B cell (primary cell): ENCODE measurements around the gene MYH11. TPM values are rescaled to one million over a fixed set of nuclear protein-coding genes. Genes with fewer than 3 reads are reported as not detected.

Source experiments
- ATAC-seq: fragments of 200-7000 bp; cut with Tn5 transposase; one replicate; pipeline ENCODE4 v1.10.0; 2021; ENCODE audit warnings: low read depth, mild to moderate bottlenecking, moderate number of reproducible peaks, moderate library complexity
- CTCF ChIA-PET: fragments of 350-600 bp; sonication (Branson Sonifier 250); formaldehyde crosslinking; loops from one replicate; lab custom pipeline; 2021; ENCODE audit warnings: antibody characterized with exemption, inconsistent platforms; lab: Charles Lee
- POLR2A ChIA-PET: fragments of 350-600 bp; sonication (Branson Sonifier 250); formaldehyde crosslinking; loops from one replicate; lab custom pipeline; 2021; ENCODE audit warnings: antibody characterized with exemption; lab: Charles Lee
- DNase-seq: peaks from one replicate; pipeline ENCODE4 v3.0.0; 2013
- H2AFZ ChIP-seq: 2 replicates; pipeline ENCODE4 v1.6.1; 2012; ENCODE audit warnings: mild to moderate bottlenecking, low read depth, low read length; ENCODE audit not compliant: insufficient read depth, poor library complexity, severe bottlenecking
- H3K27ac ChIP-seq, 2 donors: 1 replicate in 1 of 2; 2 replicates in 1 of 2; pipeline ENCODE4 v1.5.1; 2012 to 2013; ENCODE audit warnings: low read length in 2 of 2, mild to moderate bottlenecking in 2 of 2, moderate library complexity in 1 of 2
- H3K27me3 ChIP-seq, 4 experiments: fragments of 200-600 bp in 1 of 4; sonication (generic) in 1 of 4; replicated peaks in 1 of 4; 1 replicate in 2 of 4; 2 replicates in 2 of 4; pipeline versions ENCODE4 v1.6.1 to v1.7.0; 2013 to 2016; ENCODE audit warnings: low read length in 3 of 4, mild to moderate bottlenecking in 2 of 4, mixed read lengths in 1 of 4, moderate library complexity in 1 of 4; ENCODE audit not compliant: insufficient read depth in 4 of 4, control insufficient read depth in 3 of 4; ENCODE audit errors: control extremely low read depth in 1 of 4
- H3K36me3 ChIP-seq, 2 experiments: replicated peaks in 1 of 2; 1 replicate in 1 of 2; 2 replicates in 1 of 2; pipeline versions ENCODE4 v1.6.1 to v1.7.1; 2013; ENCODE audit warnings: low read length in 1 of 2; ENCODE audit not compliant: insufficient read depth in 2 of 2, control insufficient read depth in 1 of 2; ENCODE audit errors: control extremely low read depth in 1 of 2, extremely low read depth in 1 of 2
- H3K4me1 ChIP-seq, 2 donors: fragments of 200-600 bp in 1 of 2; sonication (generic) in 1 of 2; 1 replicate in 1 of 2; 2 replicates in 1 of 2; pipeline versions ENCODE4 v1.5.1 to v1.6.1; 2013 to 2017; ENCODE audit warnings: low read length in 2 of 2; ENCODE audit not compliant: control insufficient read depth in 2 of 2, insufficient read depth in 2 of 2
- H3K4me2 ChIP-seq: replicated peaks from 2 replicates; pipeline ENCODE3; 2012; ENCODE audit warnings: mild to moderate bottlenecking, low read depth, low read length; ENCODE audit not compliant: poor library complexity, severe bottlenecking
- H3K4me3 ChIP-seq, 5 experiments: fragments of 200-600 bp in 1 of 5; sonication (generic) in 1 of 5; 1 replicate in 3 of 5; 2 replicates in 2 of 5; pipeline versions ENCODE4 v1.5.1 to v1.7.0; 2011 to 2016; ENCODE audit warnings: low read length in 4 of 5, mild to moderate bottlenecking in 4 of 5, low read depth in 2 of 5, control low read depth in 1 of 5, moderate library complexity in 1 of 5; ENCODE audit not compliant: insufficient read depth in 1 of 5; ENCODE audit errors: control extremely low read depth in 1 of 5, extremely low read depth in 1 of 5
- H3K79me2 ChIP-seq: fragments of 200-600 bp; sonication (generic); one replicate; pipeline ENCODE4 v1.6.0; 2016; ENCODE audit warnings: low read length; ENCODE audit not compliant: control insufficient read depth, insufficient read depth
- H3K9ac ChIP-seq: fragments of 200-600 bp; sonication (generic); 2 replicates; pipeline ENCODE4 v1.6.1; 2017; ENCODE audit warnings: mild to moderate bottlenecking, low read length, moderate library complexity
- H3K9me3 ChIP-seq, 3 donors: one replicate each; pipeline versions ENCODE4 v1.6.1 to v1.7.1; 2013; ENCODE audit warnings: low read length in 2 of 3; ENCODE audit not compliant: control insufficient read depth in 2 of 3, insufficient read depth in 1 of 3; ENCODE audit errors: control extremely low read depth in 1 of 3
- H4K20me1 ChIP-seq: 2 replicates; pipeline ENCODE4 v1.6.0; 2012; ENCODE audit warnings: mild to moderate bottlenecking, low read length; ENCODE audit not compliant: insufficient read depth, control insufficient read depth, poor library complexity, severe bottlenecking
- H3K27ac Mint-ChIP-seq: one replicate; pipeline ENCODE4 v1.8.0; 2021; ENCODE audit warnings: mixed read lengths
- H3K27me3 Mint-ChIP-seq: one replicate; pipeline ENCODE4 v1.8.0; 2021; ENCODE audit warnings: mixed read lengths
- H3K4me1 Mint-ChIP-seq: one replicate; pipeline ENCODE4 v1.8.0; 2021; ENCODE audit warnings: mixed read lengths
- H3K4me3 Mint-ChIP-seq: one replicate; pipeline ENCODE4 v1.8.0; 2021; ENCODE audit warnings: mixed read lengths
- H3K9me3 Mint-ChIP-seq: one replicate; pipeline ENCODE4 v1.8.0; 2022; ENCODE audit warnings: mixed read lengths; ENCODE audit not compliant: insufficient read depth
- EZH2 ChIP-seq: IDR thresholded peaks from 2 replicates; pipeline ENCODE4 v1.6.1; 2012; ENCODE audit warnings: borderline replicate concordance, low read depth, mild to moderate bottlenecking, moderate library complexity, low read length; ENCODE audit not compliant: insufficient read depth, poor library complexity, severe bottlenecking
- WGBS: methylation state at CpG from one replicate; pipeline ENCODE4 v1.1.5; 2013; ENCODE audit warnings: missing lambda C conversion rate; ENCODE audit not compliant: insufficient coverage; 5-methylcytosine and 5-hydroxymethylcytosine counted together
- intact Hi-C: fragments of 100-400 bp; cut with micrococcal nuclease; formaldehyde crosslinking; loops from one replicate; pipeline ENCODE4 v1.10.0; 2022
- polyA plus RNA-seq: library from polyadenylated mRNA; depleted of rRNA; stranded (reverse); fragments of >200 nt; gene quantifications from 2 replicates; pipeline ENCODE4 v1.2.3, GENCODE V29; 2012
- total RNA-seq, 2 donors: library from RNA; stranded (reverse); fragments of 120-200 nt in 1 of 2; gene quantifications; 1 replicate in 1 of 2; 2 replicates in 1 of 2; pipeline versions ENCODE4 v1.2.3 to v1.2.4, GENCODE V29; 2013 to 2022
- TF ChIP-seq, protein P1 (sequence below): fragments of 200-600 bp; IDR thresholded peaks from one replicate; pipeline ENCODE4 v1.8.0; 2022; ENCODE audit warnings: antibody characterized with exemption, mild to moderate bottlenecking

The MYH11 gene
- total and polyA plus RNA-seq, 2 donors (not counting 1 experiment from before 2014, with no cell fraction given): 0.05 to 0.16 TPM

DNA sequence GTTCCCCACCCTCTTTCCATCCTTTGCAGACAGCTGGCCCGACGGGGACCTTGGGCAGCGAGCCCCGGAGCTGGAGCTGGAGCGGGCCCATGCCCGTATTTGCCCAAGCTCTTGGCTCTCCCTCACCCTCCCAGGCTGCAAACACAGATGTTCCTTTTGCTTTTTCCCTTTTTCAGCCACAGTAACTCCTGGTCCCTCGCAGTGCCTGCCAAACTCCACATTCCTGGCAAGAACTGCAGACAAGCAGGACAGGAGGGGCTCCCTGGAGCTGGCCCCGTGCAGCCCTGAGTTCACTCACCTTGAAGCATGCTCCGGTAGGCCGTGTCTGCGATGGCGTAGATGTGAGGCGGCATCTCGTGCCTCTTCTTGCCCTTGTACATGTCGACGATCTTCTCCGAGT lies 33.9 kb downstream of the MYH11 start:
- H3K9me3 ChIP-seq: no peaks in the 10 kb centered on the region
- DNase-seq: no peak
- no peaks in the 10 kb centered on the region for H3K36me3 ChIP-seq
- H3K4me1 ChIP-seq: no peaks in the 10 kb centered on the region
- CTCF ChIA-PET: interaction anchor here (0.6 to 3.4 kb wide), 9 partner anchors 10 to 305 kb away, joined by 3 to 27 read pairs (median 5); no protein-coding TSS in a partner anchor
- H3K9ac ChIP-seq: no peak overlapping the region
- H3K4me3 ChIP-seq: no peak overlapping the region
- ATAC-seq: no peak
- POLR2A ChIA-PET: no interaction called here
- no peak overlapping the region for H3K4me3 Mint-ChIP-seq
- no peak overlapping the region for H3K27ac ChIP-seq
- no peak for TF ChIP-seq EZH2
- TF ChIP-seq, protein P1, sequence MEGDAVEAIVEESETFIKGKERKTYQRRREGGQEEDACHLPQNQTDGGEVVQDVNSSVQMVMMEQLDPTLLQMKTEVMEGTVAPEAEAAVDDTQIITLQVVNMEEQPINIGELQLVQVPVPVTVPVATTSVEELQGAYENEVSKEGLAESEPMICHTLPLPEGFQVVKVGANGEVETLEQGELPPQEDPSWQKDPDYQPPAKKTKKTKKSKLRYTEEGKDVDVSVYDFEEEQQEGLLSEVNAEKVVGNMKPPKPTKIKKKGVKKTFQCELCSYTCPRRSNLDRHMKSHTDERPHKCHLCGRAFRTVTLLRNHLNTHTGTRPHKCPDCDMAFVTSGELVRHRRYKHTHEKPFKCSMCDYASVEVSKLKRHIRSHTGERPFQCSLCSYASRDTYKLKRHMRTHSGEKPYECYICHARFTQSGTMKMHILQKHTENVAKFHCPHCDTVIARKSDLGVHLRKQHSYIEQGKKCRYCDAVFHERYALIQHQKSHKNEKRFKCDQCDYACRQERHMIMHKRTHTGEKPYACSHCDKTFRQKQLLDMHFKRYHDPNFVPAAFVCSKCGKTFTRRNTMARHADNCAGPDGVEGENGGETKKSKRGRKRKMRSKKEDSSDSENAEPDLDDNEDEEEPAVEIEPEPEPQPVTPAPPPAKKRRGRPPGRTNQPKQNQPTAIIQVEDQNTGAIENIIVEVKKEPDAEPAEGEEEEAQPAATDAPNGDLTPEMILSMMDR: no peak
- no peaks in the 10 kb centered on the region for H3K4me1 Mint-ChIP-seq
- 98% methylated on average over 12 of the region's 17 CpGs for WGBS
- intact Hi-C loops: loop anchor here (1.0 kb wide), 1 partner anchor 57 kb away; no protein-coding TSS in a partner anchor
- H3K4me2 ChIP-seq: no peak overlapping the region
- H3K9me3 Mint-ChIP-seq: no peaks in the 10 kb centered on the region
- H3K27me3 ChIP-seq: no peaks in the 10 kb centered on the region
- peaks cover 3% of the 10 kb centered on the region for H3K27me3 Mint-ChIP-seq
- H3K27ac Mint-ChIP-seq: no peak overlapping the region
- no peaks in the 10 kb centered on the region for H3K79me2 ChIP-seq
- H2AFZ ChIP-seq: no peak overlapping the region
- H4K20me1 ChIP-seq: no peaks in the 10 kb centered on the region

DNA sequence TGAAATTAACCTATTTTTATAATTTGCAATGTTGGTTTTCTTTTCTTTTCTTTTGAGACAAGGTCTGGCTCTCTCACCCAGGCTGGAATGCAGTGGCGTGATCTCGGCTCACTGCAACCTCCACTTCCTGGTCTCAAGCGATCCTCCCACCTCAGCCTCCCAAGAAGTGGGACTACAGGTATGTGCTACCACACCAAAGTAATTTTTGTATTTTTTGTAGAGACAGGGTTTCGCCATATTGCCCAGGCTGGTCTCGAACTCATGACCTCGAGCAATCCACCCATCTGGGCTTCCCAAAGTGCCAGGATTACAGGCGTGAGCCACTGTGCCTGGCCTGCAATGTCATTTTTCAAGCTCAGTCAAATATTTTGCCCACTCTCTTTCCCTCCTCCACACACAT lies 36.0 kb downstream of the MYH11 start:
- no peak for ATAC-seq
- peaks cover 0 to 5% (median 4%) of the 10 kb centered on the region in 3 donors for H3K9me3 ChIP-seq
- peaks cover 5% of the 10 kb centered on the region for H3K9me3 Mint-ChIP-seq
- intact Hi-C loops: no loop called here
- CTCF ChIA-PET: interaction anchor here (0.7 to 3.4 kb wide), 7 partner anchors 9 to 290 kb away, joined by 3 to 27 read pairs (median 5); no protein-coding TSS in a partner anchor
- H3K4me2 ChIP-seq: no peak overlapping the region
- H3K4me3 Mint-ChIP-seq: no peak overlapping the region
- no peak overlapping the region for H3K4me3 ChIP-seq
- no peaks in the 10 kb centered on the region for H3K4me1 Mint-ChIP-seq
- no peak for TF ChIP-seq EZH2
- TF ChIP-seq, protein P1: no peak
- H3K27ac Mint-ChIP-seq: no peak overlapping the region
- POLR2A ChIA-PET: no interaction called here
- no peaks in the 10 kb centered on the region for H3K27me3 ChIP-seq
- peaks cover 3% of the 10 kb centered on the region for H3K27me3 Mint-ChIP-seq
- 97% methylated on average over 4 of the region's 7 CpGs for WGBS
- no peak for DNase-seq
- H4K20me1 ChIP-seq: no peaks in the 10 kb centered on the region
- H3K79me2 ChIP-seq: no peaks in the 10 kb centered on the region
- no peaks in the 10 kb centered on the region for H3K36me3 ChIP-seq
- H3K9ac ChIP-seq: no peak overlapping the region
- no peak overlapping the region for H2AFZ ChIP-seq
- no peak overlapping the region for H3K27ac ChIP-seq
- H3K4me1 ChIP-seq: no peaks in the 10 kb centered on the region
